Measurements from ENCODE around the gene P2RX3. TPM values are rescaled to one million over a fixed set of nuclear protein-coding genes. Genes with fewer than 3 reads are reported as not detected.

P2RX3 gene
- total RNA-seq, 1 donor from 2014 or later = not detected

DNA sequence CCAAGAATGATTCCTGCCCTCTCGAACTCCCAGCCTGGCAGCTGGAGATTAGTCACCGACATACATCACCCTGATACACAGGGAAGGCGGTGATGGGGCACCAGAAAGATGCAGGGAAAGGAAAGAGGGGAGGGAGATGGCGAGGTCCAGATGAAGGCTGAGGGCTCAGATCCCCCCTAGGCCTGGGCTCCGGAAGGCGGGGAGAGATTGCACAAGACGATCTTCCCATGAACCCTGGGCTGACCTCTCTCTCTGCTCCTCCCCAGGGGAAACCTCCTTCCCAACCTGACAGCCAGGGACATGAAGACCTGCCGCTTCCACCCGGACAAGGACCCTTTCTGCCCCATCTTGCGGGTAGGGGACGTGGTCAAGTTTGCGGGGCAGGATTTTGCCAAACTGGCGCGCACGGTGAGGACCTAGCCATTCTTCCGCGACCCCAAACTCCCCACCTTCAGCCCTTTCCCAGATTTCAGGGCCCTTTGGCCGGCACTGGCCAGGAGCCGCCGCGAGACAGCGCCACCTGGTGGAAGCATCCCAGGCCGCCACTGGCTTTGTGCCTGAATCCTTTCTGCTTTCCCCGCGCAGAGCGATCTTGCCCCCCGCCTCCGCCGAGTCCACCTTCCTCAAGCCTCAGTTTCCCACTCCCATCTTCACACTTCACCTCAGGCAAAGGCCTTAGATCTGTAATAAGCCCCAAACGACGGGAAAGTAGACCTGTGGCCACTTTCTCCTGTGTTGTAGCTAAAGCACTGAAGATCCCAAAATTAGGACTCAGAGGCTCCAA lies 11.5 kb downstream of the P2RX3 start:
- peaks cover 5% of the 10 kb centered on the region for H3K4me1 Mint-ChIP-seq (ENCODE audit: unreplicated experiment)
- TF ChIP-seq, protein P1, sequence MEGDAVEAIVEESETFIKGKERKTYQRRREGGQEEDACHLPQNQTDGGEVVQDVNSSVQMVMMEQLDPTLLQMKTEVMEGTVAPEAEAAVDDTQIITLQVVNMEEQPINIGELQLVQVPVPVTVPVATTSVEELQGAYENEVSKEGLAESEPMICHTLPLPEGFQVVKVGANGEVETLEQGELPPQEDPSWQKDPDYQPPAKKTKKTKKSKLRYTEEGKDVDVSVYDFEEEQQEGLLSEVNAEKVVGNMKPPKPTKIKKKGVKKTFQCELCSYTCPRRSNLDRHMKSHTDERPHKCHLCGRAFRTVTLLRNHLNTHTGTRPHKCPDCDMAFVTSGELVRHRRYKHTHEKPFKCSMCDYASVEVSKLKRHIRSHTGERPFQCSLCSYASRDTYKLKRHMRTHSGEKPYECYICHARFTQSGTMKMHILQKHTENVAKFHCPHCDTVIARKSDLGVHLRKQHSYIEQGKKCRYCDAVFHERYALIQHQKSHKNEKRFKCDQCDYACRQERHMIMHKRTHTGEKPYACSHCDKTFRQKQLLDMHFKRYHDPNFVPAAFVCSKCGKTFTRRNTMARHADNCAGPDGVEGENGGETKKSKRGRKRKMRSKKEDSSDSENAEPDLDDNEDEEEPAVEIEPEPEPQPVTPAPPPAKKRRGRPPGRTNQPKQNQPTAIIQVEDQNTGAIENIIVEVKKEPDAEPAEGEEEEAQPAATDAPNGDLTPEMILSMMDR (IDR thresholded peaks at IDR 0.05) = peak; percentile 92
- H3K36me3 Mint-ChIP-seq (ENCODE audit: unreplicated experiment) = no peaks in the 10 kb centered on the region
- H3K4me3 Mint-ChIP-seq (ENCODE audit: unreplicated experiment) = no peak overlapping the region
- peaks cover 6% of the 10 kb centered on the region for H3K9me3 Mint-ChIP-seq (ENCODE audit: unreplicated experiment)
- peaks cover 22% of the 10 kb centered on the region for H3K27me3 Mint-ChIP-seq (ENCODE audit: unreplicated experiment)
- H3K27ac Mint-ChIP-seq (ENCODE audit: unreplicated experiment) = no peak overlapping the region
- peak; percentile 91 for DNase-seq (ENCODE audit: extremely low spot score, unreplicated experiment)

DNA sequence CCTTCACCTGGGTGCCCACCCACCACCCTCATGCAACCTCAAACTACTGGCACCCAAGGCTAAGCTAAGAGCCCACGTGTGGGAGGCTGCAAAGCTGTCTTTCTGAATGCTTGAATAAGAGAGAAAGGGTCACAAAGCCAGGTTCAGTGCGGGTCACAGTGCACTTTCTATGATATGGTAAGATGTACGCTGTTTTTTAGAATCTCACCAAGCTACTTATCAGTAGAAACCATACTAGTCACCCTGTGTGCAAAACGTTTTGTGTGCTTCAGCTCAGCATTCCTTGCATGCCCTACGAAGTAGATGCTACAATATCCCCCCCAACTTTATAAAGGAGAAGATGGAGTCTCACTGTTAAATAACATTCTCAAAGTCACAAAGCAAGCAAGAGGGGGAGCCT lies 14.9 kb downstream of the P2RX3 start:
- peaks cover 6% of the 10 kb centered on the region for H3K9me3 Mint-ChIP-seq (ENCODE audit: unreplicated experiment)
- peaks cover 5% of the 10 kb centered on the region for H3K4me1 Mint-ChIP-seq (ENCODE audit: unreplicated experiment)
- H3K36me3 Mint-ChIP-seq (ENCODE audit: unreplicated experiment) = no peaks in the 10 kb centered on the region
- TF ChIP-seq, protein P1 (IDR thresholded peaks at IDR 0.05) = no peak
- no peak overlapping the region for H3K4me3 Mint-ChIP-seq (ENCODE audit: unreplicated experiment)
- no peak for DNase-seq (ENCODE audit: extremely low spot score, unreplicated experiment)
- H3K27me3 Mint-ChIP-seq (ENCODE audit: unreplicated experiment) = peaks cover 35% of the 10 kb centered on the region
- no peak overlapping the region for H3K27ac Mint-ChIP-seq (ENCODE audit: unreplicated experiment)

DNA sequence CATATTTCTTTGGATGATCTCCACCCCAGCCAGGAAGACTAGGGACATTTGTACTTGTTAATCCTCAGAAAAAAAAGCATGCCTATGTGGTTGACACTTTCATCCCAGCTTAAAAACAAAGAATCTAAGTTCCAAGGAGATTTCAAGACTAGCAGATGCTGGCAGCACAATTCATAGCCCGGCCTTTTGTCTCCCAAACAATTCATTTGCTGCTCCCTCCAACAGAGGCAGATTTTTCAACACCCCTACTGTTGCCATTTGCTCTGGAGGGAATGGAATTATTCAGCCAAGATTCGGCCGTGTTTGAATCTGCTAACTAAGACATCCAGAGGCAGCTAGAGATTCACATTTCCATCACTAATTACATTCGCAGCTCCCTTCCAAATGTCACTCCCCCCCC lies 15.3 kb downstream of the P2RX3 start:
- TF ChIP-seq, protein P1 (IDR thresholded peaks at IDR 0.05) = no peak
- DNase-seq (ENCODE audit: extremely low spot score, unreplicated experiment) = no peak
- no peaks in the 10 kb centered on the region for H3K36me3 Mint-ChIP-seq (ENCODE audit: unreplicated experiment)
- peaks cover 5% of the 10 kb centered on the region for H3K4me1 Mint-ChIP-seq (ENCODE audit: unreplicated experiment)
- peaks cover 35% of the 10 kb centered on the region for H3K27me3 Mint-ChIP-seq (ENCODE audit: unreplicated experiment)
- H3K27ac Mint-ChIP-seq (ENCODE audit: unreplicated experiment) = no peak overlapping the region
- no peak overlapping the region for H3K4me3 Mint-ChIP-seq (ENCODE audit: unreplicated experiment)
- peaks cover 6% of the 10 kb centered on the region for H3K9me3 Mint-ChIP-seq (ENCODE audit: unreplicated experiment)

DNA sequence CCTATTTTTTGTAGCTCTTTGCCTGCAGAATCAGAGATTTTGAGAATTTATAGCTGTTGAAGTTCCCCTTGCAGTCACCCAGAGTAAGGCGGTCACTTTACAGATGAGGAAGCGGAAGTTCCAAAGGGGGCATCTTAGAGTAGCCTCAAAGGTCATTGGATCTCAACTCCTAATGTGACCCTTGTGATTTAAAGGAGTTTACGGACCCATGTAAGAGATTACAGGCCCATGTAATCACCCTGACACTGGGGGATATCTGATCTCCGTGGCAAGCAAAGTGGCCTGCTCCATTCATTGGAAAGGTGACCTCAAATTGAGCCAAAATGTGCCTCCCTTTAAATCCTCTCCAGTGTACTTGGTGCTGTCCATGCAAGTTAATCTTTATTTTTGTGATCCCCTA lies 15.7 kb downstream of the P2RX3 start:
- Mint-ChIP-seq H3K4me3 (ENCODE audit: unreplicated experiment) (no peak overlapping the region), H3K9me3 (ENCODE audit: unreplicated experiment) (peaks cover 6% of the 10 kb centered on the region), H3K4me1 (ENCODE audit: unreplicated experiment) (peaks cover 5% of the 10 kb centered on the region), H3K36me3 (ENCODE audit: unreplicated experiment) (no peaks in the 10 kb centered on the region), H3K27ac (ENCODE audit: unreplicated experiment) (no peak overlapping the region), H3K27me3 (ENCODE audit: unreplicated experiment) (peaks cover 35% of the 10 kb centered on the region)
- TF ChIP-seq, protein P1 (IDR thresholded peaks at IDR 0.05) = no peak
- no peak for DNase-seq (ENCODE audit: extremely low spot score, unreplicated experiment)

DNA sequence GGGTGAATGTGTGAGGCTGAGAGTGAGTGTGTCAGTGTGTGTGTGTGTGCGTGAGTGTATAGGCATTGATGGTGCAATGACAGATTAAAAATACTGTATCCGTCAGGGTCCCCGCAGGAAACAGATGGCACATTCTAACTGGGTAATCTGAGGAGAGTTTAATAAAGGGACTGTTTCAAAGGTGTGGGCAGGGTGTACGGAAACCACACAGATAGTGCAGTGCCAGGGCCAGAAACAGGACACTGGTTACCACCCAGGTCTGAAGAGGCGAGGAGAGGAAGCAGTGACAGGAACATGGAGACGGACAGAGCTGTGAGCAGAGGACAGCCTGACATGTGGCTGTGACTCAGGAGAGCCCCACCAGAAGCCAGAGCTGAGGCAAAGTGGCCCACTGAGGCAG lies 16.5 kb downstream of the P2RX3 start:
- no peak overlapping the region for H3K27ac Mint-ChIP-seq (ENCODE audit: unreplicated experiment)
- H3K4me1 Mint-ChIP-seq (ENCODE audit: unreplicated experiment) = peaks cover 3% of the 10 kb centered on the region
- TF ChIP-seq, protein P1 (IDR thresholded peaks at IDR 0.05) = no peak
- H3K9me3 Mint-ChIP-seq (ENCODE audit: unreplicated experiment) = peaks cover 6% of the 10 kb centered on the region
- peaks cover 35% of the 10 kb centered on the region for H3K27me3 Mint-ChIP-seq (ENCODE audit: unreplicated experiment)
- no peak overlapping the region for H3K4me3 Mint-ChIP-seq (ENCODE audit: unreplicated experiment)
- no peaks in the 10 kb centered on the region for H3K36me3 Mint-ChIP-seq (ENCODE audit: unreplicated experiment)
- no peak for DNase-seq (ENCODE audit: extremely low spot score, unreplicated experiment)

Data from osteocyte (in vitro differentiated cells).